GM18868 (cell line): Measurements from ENCODE around the gene GORAB.

Experiments used
- ATAC-seq: cut with Tn5 transposase; IDR thresholded peaks from one replicate; pipeline ENCODE4 v1.9.1; 2021; ENCODE audit warnings: mild to moderate bottlenecking, moderate library complexity; ENCODE audit not compliant: unreplicated experiment

Gene GORAB

GRCh38 chr1:170590921-170591705 lies 59.1 kb downstream of the GORAB start:
- no peak for ATAC-seq

GRCh38 chr1:170592591-170593111 lies 60.7 kb downstream of the GORAB start:
- ATAC-seq = no peak

GRCh38 chr1:170593173-170594011 lies 61.4 kb downstream of the GORAB start:
- ATAC-seq = no peak

- ATAC-seq = no peak
These were observed 62.2 kb downstream of the GORAB start for GRCh38 chr1:170594066-170594626.

- no peak for ATAC-seq
These were observed 64.7 kb downstream of the GORAB start for GRCh38 chr1:170596701-170597100.

- ATAC-seq = no peak
These were observed 66.7 kb downstream of the GORAB start for GRCh38 chr1:170598618-170599017.

GRCh38 chr1:170599033-170599432 lies 67.1 kb downstream of the GORAB start:
- no peak for ATAC-seq

- ATAC-seq = no peak
These were observed 69.9 kb downstream of the GORAB start for GRCh38 chr1:170601866-170602265.
